ENCODE results near the gene DPP6.
A peak's percentile ranks its signal among the peaks of the same experiment; 100 is the strongest.

The DPP6 gene

DNA sequence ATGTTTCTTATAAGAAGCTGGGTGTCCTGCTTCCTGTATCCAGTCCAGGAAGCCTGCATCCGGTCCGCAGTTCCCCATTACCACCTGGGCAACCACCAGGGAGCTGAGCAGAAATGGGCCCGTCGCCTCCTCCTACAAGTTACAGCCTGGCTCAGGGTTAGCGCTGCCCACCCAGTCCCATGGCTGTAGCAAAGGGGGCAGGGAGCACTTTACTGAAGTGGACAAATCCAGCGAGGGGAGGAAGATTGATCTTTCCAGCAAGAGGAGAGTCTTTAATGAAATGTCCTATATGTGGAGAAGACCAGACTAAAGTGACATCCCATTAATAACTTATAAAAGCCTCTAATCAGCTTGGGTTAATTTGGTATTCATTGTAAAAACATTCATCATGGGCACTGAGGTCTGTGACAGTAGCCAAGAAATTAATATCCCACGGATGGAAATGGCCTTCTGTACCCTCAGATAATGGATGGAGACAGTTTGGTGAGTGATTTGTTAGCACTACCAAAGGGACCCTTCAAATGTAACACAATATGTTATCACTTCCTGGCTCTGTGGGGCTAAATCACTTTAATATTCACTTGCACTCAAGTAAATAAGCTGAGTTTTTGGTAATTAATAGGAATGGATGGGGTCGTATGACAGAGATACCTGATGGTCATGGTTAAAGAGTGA, 627.3 kb downstream of the DPP6 start:
- no peak for DNase-seq

- DNase-seq = no peak
Observed at GRCh38 chr7:154680894-154681659, 628.9 kb downstream of the DPP6 start.

DNA sequence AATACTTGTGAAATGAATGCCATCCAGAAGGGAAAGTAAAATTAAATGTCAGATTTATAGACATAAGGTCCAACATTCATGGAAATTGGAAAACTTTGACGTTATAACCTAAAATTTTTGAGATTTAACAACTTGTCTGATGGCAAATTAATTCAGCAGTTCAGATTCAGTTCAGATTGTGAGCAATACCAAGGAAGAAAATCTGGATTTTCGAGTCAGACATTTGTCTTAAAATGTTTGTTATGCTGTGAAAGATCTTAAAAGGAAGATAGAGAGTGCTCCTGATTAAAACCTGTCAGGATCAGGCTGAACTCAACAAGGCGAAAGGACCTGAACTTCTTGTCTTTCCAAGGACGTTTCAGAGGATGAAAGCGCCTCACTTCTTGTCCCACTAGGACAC, 629.8 kb downstream of the DPP6 start:
- DNase-seq = no peak

DNA sequence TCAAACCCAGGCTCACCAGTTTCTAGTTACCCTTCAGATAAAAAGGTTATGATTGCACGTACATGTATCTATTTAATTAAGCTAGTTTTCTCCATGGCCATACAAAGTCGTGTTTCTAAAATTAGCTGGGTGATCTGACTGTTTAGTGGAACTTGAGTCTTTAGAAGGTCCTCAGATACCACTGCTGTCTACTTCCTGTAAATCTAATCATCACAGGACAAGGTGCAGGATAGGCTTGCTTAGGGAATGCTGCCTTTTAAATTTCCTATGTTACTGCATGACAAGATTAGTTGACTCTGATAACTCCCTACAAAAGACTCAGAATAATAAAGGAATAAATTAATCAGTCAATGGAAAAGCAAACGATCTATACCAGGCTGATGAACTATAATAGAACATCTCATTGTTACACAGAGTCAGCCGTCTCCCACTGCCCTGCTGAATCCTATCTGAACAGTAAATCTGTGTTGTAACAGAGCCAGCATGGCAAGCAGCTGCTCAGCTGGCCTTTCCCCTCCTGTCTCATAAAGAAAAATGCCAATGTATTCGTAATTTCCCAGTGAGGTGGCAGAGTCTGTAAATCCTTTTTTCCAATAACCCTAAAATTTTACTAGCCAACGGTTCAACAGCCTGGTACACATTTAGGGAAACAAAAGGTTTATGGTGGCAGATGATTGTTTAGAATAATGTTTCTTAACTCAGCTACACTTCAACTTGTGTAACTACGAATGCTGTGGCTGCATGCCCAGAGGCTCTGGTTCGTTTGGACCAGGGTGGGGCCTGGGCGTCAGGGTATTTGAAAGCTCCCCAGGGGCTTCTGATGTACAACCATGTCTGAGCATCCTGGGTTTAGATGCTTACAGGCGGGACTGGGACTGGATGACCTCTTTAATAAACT, 632.7 kb downstream of the DPP6 start:
- DNase-seq = no peak

GRCh38 chr7:154685564-154685901, 633.3 kb downstream of the DPP6 start:
- no peak for DNase-seq

GRCh38 chr7:154686305-154686704, 634.1 kb downstream of the DPP6 start:
- no peak for DNase-seq

GRCh38 chr7:154688952-154689351, 636.8 kb downstream of the DPP6 start:
- DNase-seq = no peak

GRCh38 chr7:154690411-154690810, 638.2 kb downstream of the DPP6 start:
- no peak for DNase-seq

DNA sequence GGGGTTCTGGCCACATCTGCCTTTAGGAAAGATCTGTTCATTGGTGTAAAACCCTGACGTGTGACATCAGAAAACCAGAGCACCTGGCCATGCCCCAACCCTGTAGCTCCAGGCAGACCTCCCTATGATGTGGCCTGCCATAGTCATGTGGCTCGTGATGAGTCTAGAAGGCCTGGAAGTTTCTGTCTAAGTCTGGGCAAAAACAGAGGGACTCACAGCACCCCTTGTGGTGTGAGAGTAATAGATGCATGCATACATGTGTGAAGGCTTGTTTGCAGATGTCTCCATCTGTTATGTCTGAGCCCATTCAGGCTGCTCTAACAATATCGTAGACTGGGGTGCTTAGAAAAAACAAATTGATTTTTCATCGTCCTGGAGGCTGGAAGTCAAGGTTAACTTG, 641.5 kb downstream of the DPP6 start:
- no peak for DNase-seq

GRCh38 chr7:154695836-154696235, 643.6 kb downstream of the DPP6 start:
- DNase-seq = no peak

GRCh38 chr7:154696556-154696955, 644.4 kb downstream of the DPP6 start:
- DNase-seq = no peak

- peak; percentile 0 for DNase-seq
Observed at GRCh38 chr7:154698726-154699291, 646.6 kb downstream of the DPP6 start.

DNA sequence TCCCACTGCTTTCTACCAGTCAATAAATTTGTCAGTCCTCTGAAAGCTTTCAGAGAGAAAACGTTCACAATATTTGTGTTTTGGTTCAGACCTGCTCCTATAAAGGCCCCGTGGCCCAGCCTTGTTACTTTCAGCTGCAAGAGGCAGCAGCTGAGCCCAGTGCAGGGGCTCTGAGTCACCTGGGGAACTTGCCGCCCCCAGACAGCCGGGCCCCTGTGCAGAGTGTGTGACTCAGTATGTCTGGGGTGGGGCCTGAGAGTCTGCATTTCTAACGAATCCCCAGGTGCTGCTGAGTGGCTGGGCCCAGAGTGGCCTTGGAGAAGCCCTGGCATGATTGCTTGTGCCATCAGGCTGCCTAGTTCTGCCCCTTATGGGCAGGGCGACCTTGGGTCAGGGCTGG, 647.2 kb downstream of the DPP6 start:
- no peak for DNase-seq

GRCh38 chr7:154709840-154710520, 657.8 kb downstream of the DPP6 start:
- no peak for DNase-seq

DNA sequence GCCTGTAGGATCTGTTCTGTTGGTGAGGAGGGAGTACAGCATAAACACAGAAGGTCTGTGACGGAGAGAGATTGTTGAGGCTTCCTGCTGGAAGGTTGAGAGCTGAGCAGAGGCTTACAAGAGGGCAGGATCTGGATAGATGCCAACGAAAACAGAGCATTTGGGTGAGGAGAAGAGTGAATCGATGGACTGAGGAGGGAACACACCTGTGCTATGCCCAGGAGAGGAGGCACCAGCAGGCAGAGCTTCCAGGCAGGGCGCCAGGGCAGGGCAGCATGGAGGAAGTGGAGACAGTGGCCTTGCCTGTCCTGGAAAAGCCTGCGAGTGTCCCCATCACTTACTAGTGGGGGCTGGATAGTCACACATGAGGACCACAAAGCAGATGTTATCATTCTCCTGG, 667.8 kb downstream of the DPP6 start:
- no peak for DNase-seq

- no peak for DNase-seq
Observed at GRCh38 chr7:154721086-154721485, 668.9 kb downstream of the DPP6 start.

- no peak for DNase-seq
Observed at GRCh38 chr7:154726368-154726767, 674.2 kb downstream of the DPP6 start.

- no peak for DNase-seq
Observed at GRCh38 chr7:154729056-154729455, 676.9 kb downstream of the DPP6 start.

GRCh38 chr7:154735766-154736165, 683.6 kb downstream of the DPP6 start:
- DNase-seq = no peak

DNA sequence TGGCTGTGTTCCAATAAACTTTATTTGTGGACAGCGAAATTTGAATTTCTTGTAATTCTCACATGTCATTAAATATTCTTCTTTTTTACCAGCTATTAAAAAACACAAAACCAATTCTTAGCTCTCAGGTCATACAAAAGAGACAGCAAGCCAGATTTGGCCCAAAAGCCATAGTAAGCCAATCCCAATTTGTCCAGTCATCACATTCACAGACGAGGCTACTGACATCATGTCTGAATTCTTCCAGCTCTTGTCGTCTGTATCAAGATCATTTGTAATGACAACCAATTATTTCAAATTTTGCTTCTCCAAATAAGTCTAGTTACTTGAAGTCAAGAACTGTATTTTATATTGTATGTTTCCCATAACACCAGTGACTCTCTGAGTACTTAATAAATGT, 684.2 kb downstream of the DPP6 start:
- no peak for DNase-seq

DNA sequence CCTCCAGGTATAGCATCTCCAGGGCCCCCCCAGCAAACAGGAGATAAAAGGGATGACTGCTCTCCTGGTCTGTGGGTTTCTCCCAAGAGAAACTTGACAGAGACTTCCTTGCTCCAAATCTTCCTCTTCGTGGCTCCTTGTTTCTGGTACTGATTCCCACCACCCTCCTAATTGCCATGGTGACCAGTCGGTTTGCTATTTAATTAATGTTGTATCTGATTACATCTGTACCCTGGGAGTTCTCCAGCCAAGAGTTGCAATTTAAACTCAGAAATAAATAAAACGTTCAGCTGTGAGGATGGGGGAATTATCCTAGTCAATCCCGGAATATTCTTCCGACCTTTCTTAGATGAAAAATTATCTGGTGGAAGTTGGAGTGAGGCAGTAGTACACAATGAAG, 686.0 kb downstream of the DPP6 start:
- no peak for DNase-seq

GRCh38 chr7:154741131-154741530, 688.9 kb downstream of the DPP6 start:
- no peak for DNase-seq

DNA sequence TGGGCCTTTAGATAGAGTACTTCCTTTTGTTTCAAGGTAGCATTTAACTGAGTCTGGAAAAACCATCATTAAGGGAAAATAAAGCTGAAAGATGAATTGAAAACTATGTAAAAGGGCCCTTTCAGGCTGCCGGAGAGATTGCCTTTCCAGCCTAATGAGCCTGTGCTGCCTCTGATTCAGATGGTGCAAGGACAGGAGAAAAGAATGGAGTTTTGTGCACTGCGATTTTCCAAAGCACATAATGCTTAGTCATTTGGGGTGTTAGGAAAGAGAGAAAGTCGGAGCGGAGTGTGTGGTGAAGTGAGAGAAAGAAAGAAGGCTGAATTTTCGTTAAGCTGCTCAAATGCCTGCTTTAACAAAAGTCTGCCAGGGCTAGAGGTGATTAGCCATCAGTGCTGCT, 691.0 kb downstream of the DPP6 start:
- no peak for DNase-seq

Data from suppressor macrophage treated with lipopolysaccharide for 4 hours (primary cell).